ENCODE results near the gene SMC4.

SMC4 gene

GRCh38 chr3:160470181-160470580 lies 70.7 kb downstream of the SMC4 start:
- no peak for TF ChIP-seq CTCF (IDR thresholded peaks at IDR 0.05)
- H3K4me3 ChIP-seq: no peak overlapping the region
- H3K27ac ChIP-seq: no peak overlapping the region
- DNase-seq (ENCODE audit: low spot score): no peak

GRCh38 chr3:160471892-160472291 lies 72.4 kb downstream of the SMC4 start:
- no peak for DNase-seq (ENCODE audit: low spot score)
- TF ChIP-seq CTCF (IDR thresholded peaks at IDR 0.05): no peak
- no peak overlapping the region for H3K27ac ChIP-seq
- H3K4me3 ChIP-seq: no peak overlapping the region

- Histone ChIP-seq H3K4me3 (no peak overlapping the region), H3K27ac (no peak overlapping the region)
- TF ChIP-seq CTCF (IDR thresholded peaks at IDR 0.05): no peak
- DNase-seq (ENCODE audit: low spot score): no peak
These were observed 72.9 kb downstream of the SMC4 start for GRCh38 chr3:160472344-160472743.

- H3K4me3 ChIP-seq: no peak overlapping the region
- no peak for TF ChIP-seq CTCF (IDR thresholded peaks at IDR 0.05)
- DNase-seq (ENCODE audit: low spot score): no peak
- H3K27ac ChIP-seq: no peak overlapping the region
These were observed 73.8 kb downstream of the SMC4 start for GRCh38 chr3:160473221-160473620.

- Histone ChIP-seq H3K4me3 (no peak overlapping the region), H3K27ac (no peak overlapping the region)
- no peak for DNase-seq (ENCODE audit: low spot score)
- no peak for TF ChIP-seq CTCF (IDR thresholded peaks at IDR 0.05)
These were observed 74.5 kb downstream of the SMC4 start for GRCh38 chr3:160473978-160474377.

GRCh38 chr3:160474416-160474838 lies 75.0 kb downstream of the SMC4 start:
- no peak overlapping the region for H3K4me3 ChIP-seq
- no peak for TF ChIP-seq CTCF (IDR thresholded peaks at IDR 0.05)
- no peak for DNase-seq (ENCODE audit: low spot score)
- H3K27ac ChIP-seq: no peak overlapping the region

- Histone ChIP-seq H3K4me3 (no peak overlapping the region), H3K27ac (no peak overlapping the region)
- TF ChIP-seq CTCF (IDR thresholded peaks at IDR 0.05): no peak
- DNase-seq (ENCODE audit: low spot score): no peak
These were observed 75.7 kb downstream of the SMC4 start for GRCh38 chr3:160475153-160475552.
